Measurements from ENCODE around the gene LSS. TPM values are rescaled to one million over a fixed set of nuclear protein-coding genes. Genes with fewer than 3 reads are reported as not detected.

LSS gene
- total RNA-seq, 2 experiments from 2014 or later: 14.1 to 21.3 TPM

DNA sequence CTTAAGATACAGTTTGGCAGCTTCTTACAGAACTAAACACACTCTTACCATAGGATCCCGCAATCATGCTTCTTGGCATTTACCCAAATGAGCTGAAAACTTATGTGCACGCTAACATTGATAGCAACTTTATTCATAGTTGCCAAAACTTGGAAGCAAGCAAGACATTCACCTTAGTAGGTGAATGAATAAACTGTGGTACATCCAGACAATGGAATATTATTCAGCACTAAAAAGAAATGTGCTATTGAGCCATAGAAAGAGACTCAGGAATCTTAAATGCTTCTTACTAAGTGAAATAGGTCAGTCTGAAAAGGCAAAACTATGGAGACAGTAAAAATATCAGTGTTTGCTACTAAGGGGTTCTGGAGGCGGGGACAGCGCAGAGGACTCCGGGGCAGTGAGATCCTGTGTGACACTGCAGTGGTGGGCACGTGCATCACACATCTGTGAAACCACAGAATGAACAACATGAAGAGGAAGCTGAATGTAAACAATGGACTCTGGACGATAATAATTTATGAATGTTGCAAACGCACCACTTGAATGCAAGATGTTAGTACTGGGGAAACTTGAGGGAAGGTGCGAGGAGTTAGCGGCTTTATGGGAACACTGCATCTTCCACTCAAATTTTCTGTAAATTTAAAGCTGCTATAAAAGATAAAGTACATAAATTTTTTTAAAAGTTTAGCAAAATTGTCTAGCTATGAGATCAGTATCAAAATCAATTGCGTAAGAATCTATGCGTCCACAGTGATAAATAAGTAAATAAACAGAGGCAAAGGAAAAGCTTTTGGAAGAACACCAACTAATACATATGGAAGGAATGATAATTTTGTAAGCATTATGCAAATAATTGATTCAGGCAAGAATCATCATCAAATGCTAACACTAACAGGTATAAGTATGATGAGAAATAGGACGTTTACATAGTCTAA lies 28.9 kb downstream of the LSS start:
- Mint-ChIP-seq H3K27me3 (no peaks in the 10 kb centered on the region), H3K9me3 (ENCODE audit: low read depth) (no peaks in the 10 kb centered on the region), H3K4me3 (no peak overlapping the region), H3K4me1 (no peaks in the 10 kb centered on the region), H3K27ac (no peak overlapping the region), H3K36me3 (ENCODE audit: low read depth) (peaks cover 32% of the 10 kb centered on the region)
- DNase-seq (no peak), ATAC-seq (no peak)
- intact Hi-C loops (cut with DNase I, micrococcal nuclease): no loop called here
- ChIA-PET POLR2A (no interaction called here), CTCF (no interaction called here)

DNA sequence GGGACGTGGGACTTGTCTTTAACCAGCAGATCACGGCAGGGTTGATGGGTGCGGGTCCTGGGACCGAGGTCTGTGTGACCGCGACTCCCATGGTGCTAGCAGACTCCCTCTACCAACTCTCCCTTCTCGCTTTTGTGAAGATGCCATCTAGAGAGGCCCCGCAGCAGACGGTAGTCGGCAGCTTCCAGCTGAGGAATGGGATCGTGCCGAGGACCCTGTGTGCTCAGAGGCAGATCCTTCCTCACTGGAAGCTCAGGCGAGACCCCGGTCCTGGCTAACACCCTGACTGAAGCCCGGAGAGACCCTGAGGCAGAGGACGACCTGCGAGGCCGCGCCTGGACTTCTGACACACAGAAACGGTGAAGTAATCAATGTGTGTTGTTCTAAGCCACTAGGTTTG lies 31.8 kb downstream of the LSS start:
- intact Hi-C loops (cut with DNase I, micrococcal nuclease): no loop called here
- CTCF ChIA-PET: no interaction called here
- POLR2A ChIA-PET: no interaction called here
- Mint-ChIP-seq H3K4me3 (no peak overlapping the region), H3K9me3 (ENCODE audit: low read depth) (no peaks in the 10 kb centered on the region), H3K27ac (no peak overlapping the region), H3K36me3 (ENCODE audit: low read depth) (peaks cover 33% of the 10 kb centered on the region), H3K4me1 (no peaks in the 10 kb centered on the region), H3K27me3 (no peaks in the 10 kb centered on the region)
- ATAC-seq: no peak
- DNase-seq: no peak

DNA sequence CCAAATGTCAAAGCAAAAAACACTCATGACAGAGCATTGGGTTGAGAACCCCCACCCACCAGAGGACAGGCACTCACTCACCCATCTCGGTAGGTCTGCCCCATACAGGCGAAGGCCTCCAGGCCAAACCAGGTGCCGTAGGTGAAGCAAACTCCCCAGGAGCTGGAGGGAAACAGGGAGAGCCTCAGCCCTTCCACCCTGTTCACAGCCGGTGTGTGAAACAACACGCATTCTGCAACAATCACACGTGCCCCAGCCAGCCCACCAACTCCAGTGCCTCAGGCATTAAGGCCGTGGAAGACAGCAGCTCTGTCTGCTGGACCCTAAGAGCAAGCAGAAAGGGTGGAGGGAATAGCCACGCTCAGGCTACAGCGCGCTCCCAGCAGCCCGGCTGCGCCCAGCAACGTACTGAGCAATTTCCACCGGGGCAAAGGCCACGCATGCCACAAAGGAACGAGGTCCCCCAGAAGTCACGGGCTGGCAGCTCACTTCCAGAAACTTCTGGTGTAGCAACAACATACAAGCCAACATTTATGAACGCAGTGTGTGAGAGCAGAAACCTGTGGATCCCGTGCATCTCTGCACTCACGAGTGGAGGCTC lies 32.9 kb downstream of the LSS start:
- Mint-ChIP-seq H3K9me3 (ENCODE audit: low read depth) (no peaks in the 10 kb centered on the region), H3K4me1 (no peaks in the 10 kb centered on the region), H3K36me3 (ENCODE audit: low read depth) (peaks cover 33% of the 10 kb centered on the region), H3K27ac (no peak overlapping the region), H3K27me3 (no peaks in the 10 kb centered on the region), H3K4me3 (no peak overlapping the region)
- CTCF ChIA-PET: no interaction called here
- ATAC-seq (no peak), DNase-seq (no peak)
- intact Hi-C loops (cut with DNase I, micrococcal nuclease): no loop called here
- POLR2A ChIA-PET: no interaction called here

DNA sequence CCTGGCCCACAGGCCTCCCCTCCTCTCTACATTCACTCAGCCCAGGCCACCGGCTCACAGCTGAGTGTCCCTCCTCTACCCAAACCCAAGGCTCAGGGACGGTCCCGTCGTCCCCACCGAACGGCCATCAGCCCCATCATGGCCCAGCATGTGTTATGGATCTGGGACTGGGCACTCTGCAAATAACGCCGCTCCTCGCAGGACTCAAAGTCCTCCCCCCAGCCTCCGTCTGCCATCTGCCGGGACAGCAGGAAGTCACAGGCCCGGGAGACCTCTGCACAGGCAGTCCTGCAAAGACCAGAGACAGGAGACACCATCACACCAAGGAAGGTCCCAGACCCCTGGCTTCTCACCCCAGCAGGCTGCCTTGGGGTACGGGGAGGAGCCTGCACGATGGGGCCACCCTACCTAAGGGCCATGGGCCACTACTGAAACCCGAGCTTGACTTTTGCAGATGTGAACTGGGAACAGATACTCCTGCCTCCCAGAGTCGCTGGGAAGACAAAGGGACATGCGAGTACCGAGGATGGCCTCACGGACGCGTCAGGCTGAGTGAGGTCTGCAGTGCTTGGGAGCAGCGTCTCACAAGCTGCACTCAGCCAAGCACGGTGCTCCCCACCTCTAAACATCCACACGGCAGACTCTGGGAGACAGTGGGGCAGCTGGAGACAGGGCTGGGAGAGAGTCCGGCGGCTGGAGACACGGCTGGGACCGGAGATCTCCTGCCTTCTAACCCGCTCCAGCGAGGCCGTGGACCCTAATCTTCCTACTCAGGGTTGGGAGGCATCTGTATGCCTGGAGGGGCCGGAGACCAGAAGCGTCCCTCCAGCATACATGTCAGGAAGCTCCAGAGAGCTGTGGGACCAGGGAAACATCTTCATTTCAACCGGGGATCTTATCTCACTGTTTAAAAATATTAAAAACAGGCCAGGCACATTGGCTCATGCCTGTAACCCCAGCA lies 33.9 kb downstream of the LSS start:
- POLR2A ChIA-PET: no interaction called here
- intact Hi-C loops (cut with DNase I, micrococcal nuclease): no loop called here
- no peak for ATAC-seq

DNA sequence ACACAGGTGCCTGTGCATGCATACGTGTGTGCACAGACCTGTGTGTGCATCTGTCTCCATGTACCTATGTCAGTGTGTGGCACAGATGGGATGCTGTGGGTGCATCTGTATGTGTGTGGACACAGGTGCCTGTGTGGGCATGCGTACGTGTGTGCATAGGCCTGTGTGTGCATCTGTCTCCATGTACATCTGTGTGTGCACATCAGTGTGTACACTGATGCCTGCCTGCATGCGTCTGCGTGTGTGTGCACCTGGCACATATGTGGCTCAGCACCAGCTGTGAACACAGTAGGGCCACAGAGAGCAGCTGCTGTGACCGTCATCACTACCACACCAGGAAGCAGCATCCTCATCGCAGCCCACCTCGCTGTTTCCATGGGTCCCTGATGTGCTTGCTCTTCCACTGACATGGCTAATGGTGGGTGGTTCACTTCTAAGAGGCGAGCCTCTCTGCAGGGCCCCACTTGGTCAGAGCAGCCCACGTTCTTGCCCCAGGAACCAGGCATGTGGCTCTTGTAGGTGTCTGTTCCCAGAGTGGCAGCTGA lies 34.7 kb downstream of the LSS start:
- CTCF ChIA-PET: no interaction called here
- intact Hi-C loops (cut with DNase I, micrococcal nuclease): no loop called here
- H3K27me3 Mint-ChIP-seq: no peaks in the 10 kb centered on the region
- H3K9me3 Mint-ChIP-seq (ENCODE audit: low read depth): no peaks in the 10 kb centered on the region
- no peak overlapping the region for H3K27ac Mint-ChIP-seq
- H3K4me3 Mint-ChIP-seq: no peak overlapping the region
- DNase-seq: no peak
- peaks cover 19% of the 10 kb centered on the region for H3K36me3 Mint-ChIP-seq (ENCODE audit: low read depth)
- ATAC-seq: no peak
- H3K4me1 Mint-ChIP-seq: no peaks in the 10 kb centered on the region
- POLR2A ChIA-PET: no interaction called here

More for the DNA sequence above, 33.9 kb downstream of the LSS start:
- H3K4me1 Mint-ChIP-seq: no peaks in the 10 kb centered on the region
- no peaks in the 10 kb centered on the region for H3K27me3 Mint-ChIP-seq
- CTCF ChIA-PET: no interaction called here
- no peaks in the 10 kb centered on the region for H3K9me3 Mint-ChIP-seq (ENCODE audit: low read depth)
- H3K4me3 Mint-ChIP-seq: no peak overlapping the region
- no peak for DNase-seq
- peaks cover 25% of the 10 kb centered on the region for H3K36me3 Mint-ChIP-seq (ENCODE audit: low read depth)
- no peak overlapping the region for H3K27ac Mint-ChIP-seq

DNA sequence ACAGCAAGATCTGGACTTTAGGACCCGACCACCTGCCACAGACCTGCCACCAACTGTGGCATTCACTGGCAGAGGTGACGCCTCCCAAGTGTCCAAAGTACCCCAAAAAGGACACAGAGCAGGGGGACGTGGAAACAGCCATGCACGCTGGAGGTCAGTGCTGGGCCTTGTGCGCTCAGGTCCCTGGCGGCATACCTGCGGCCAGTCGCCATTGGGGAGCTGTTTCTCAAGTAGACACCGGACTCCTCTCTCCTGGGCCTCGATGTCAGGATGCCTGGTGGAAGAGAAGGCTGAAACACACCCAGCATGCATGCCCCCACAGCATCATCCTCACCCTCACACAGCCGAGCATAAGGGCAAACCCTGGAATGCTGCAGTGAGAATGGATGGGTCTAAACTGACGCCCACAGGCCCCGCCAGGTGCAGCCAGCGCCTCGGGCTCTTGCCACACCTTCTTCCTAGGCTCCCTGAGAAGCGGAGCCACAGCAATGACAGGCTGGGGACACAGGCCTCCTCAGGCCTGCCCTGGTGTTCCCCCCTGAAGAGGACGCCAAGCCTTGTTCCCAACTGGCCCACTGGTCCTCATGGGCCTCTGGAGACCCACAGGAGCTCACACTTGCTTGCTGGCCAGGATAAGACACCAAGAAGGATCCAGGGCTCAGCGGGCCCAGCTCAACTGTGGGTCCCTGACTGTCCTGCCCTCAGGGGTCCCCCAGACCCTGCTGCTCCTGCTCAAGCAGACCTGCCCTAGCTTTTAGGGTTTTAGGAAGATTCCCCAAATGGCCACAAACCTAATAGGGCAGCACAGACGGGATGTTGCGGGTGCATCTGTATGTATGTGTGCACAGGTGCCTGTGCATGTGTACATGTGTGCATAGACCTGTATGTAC lies 36.6 kb downstream of the LSS start:
- H3K27me3 Mint-ChIP-seq: no peaks in the 10 kb centered on the region
- intact Hi-C loops (cut with DNase I, micrococcal nuclease): no loop called here
- no peaks in the 10 kb centered on the region for H3K9me3 Mint-ChIP-seq (ENCODE audit: low read depth)
- ChIA-PET CTCF (interaction anchor here (1.5 kb wide), 1 partner anchor 48 kb away, joined by 4 read pairs; no protein-coding TSS in a partner anchor), POLR2A (interaction anchor here (0.6 kb wide), 1 partner anchor 546 kb away, joined by 3 read pairs; no protein-coding TSS in a partner anchor)
- H3K4me1 Mint-ChIP-seq: no peaks in the 10 kb centered on the region
- H3K36me3 Mint-ChIP-seq (ENCODE audit: low read depth): peaks cover 13% of the 10 kb centered on the region
- ATAC-seq (no peak), DNase-seq (no peak)
- H3K27ac Mint-ChIP-seq: no peak overlapping the region
- H3K4me3 Mint-ChIP-seq: no peak overlapping the region

DNA sequence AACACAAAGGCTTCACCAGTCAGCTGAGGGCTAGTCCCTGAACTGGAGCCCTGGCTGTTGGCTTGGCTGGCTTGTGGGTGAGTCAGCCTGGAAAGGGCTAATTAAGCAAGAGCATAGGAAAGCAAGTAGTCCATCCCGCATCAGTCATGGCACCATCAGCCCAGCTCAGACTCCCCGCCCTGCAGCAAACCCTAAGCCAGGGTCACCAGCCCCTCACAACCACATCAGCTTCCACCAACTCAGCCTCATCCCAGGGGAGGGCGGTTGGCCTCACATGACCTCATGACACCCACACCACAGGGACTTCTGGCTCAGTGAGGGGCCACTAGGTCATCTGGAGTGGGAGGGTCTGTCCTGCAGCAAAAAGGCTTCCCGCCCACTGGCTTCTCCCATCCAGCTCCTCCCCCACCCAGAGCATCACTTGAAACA lies 37.3 kb downstream of the LSS start:
- Mint-ChIP-seq H3K27me3 (no peaks in the 10 kb centered on the region), H3K4me3 (no peak overlapping the region), H3K9me3 (ENCODE audit: low read depth) (no peaks in the 10 kb centered on the region), H3K36me3 (ENCODE audit: low read depth) (peaks cover 7% of the 10 kb centered on the region), H3K4me1 (no peaks in the 10 kb centered on the region), H3K27ac (no peak overlapping the region)
- ATAC-seq: no peak
- intact Hi-C loops (cut with DNase I, micrococcal nuclease): no loop called here
- ChIA-PET POLR2A (interaction anchor here (0.6 kb wide), 1 partner anchor 546 kb away, joined by 3 read pairs; no protein-coding TSS in a partner anchor), CTCF (interaction anchor here (1.5 kb wide), 1 partner anchor 47 kb away, joined by 4 read pairs; no protein-coding TSS in a partner anchor)
- DNase-seq: no peak

DNA sequence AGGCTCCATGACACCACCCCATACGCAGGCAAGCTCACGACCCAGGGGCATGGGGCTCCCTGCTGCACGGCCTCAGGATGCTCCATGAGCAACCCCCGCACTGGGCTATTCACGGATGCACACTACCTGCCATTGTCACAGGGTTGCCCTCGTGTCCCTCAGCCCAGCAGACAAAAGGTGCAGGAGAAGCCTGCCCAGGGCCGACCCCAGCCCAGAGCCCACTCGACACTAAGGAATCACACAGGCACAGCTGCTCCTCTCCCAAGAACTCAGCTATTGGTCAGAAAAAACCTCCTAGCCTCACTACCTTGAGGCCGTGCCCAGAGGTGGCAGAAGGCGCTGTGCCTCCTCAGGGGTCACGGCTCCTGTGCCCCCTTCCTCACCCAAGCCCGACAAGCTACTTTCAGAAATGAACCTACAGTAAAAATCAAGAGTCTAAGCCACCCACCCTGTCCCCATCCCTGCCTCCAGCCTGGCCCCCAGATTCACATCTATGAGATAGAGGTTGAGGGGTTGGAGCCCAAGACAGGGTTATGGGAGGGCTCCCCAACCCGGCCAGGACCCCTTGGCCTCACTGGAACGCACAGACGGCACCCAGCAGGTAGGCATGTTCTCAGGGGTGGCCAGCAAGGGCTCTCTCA lies 38.0 kb downstream of the LSS start:
- Mint-ChIP-seq H3K27ac (no peak overlapping the region), H3K36me3 (ENCODE audit: low read depth) (peaks cover 5% of the 10 kb centered on the region), H3K9me3 (ENCODE audit: low read depth) (no peaks in the 10 kb centered on the region), H3K27me3 (no peaks in the 10 kb centered on the region), H3K4me3 (no peak overlapping the region), H3K4me1 (no peaks in the 10 kb centered on the region)
- ChIA-PET CTCF (interaction anchor here (1.5 kb wide), 1 partner anchor 47 kb away, joined by 4 read pairs; no protein-coding TSS in a partner anchor), POLR2A (no interaction called here)
- DNase-seq (no peak), ATAC-seq (no peak)
- intact Hi-C loops (cut with DNase I, micrococcal nuclease): no loop called here

DNA sequence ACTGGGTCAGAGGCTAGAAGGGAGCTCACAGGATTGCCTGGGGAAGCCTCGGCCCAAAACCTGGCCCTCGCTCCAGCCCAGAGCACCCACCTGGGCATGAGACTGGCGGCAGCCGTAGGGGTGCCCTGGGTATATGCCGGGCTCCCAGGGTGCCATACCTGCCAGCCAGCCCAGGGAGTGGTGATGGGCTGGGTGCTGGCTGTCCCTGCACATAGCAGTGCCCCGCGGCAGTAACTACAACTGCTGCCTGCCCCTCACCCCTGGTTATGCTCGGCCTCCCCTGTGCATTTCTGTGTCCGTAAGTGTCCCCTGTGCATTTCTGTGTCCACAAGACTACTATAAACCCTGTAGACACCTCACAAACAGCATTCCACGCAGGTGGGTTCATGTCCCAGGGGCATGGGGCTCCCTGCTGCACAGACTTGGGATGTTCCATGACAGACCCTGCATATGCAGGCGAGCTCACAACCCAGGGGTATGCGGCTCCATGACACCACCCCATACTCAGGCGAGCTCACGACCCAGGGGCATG lies 38.5 kb downstream of the LSS start:
- ATAC-seq (no peak), DNase-seq (no peak)
- intact Hi-C loops (cut with DNase I, micrococcal nuclease): loop anchor here in 1 of 2 experiments (2.0 kb wide), 1 partner anchor 37 kb away; no protein-coding TSS in a partner anchor
- Mint-ChIP-seq H3K4me3 (no peak overlapping the region), H3K9me3 (ENCODE audit: low read depth) (no peaks in the 10 kb centered on the region), H3K4me1 (peaks cover under 1% of the 10 kb centered on the region), H3K36me3 (ENCODE audit: low read depth) (peaks cover 5% of the 10 kb centered on the region), H3K27me3 (no peaks in the 10 kb centered on the region), H3K27ac (no peak overlapping the region)
- ChIA-PET POLR2A (no interaction called here), CTCF (interaction anchor here (1.5 kb wide), 1 partner anchor 46 kb away, joined by 4 read pairs; no protein-coding TSS in a partner anchor)
